GM19452 (cell line): Measurements from ENCODE around the gene BICC1.

Experiments used
- ATAC-seq: cut with Tn5 transposase; IDR thresholded peaks from one replicate; pipeline ENCODE4 v1.9.1; 2021; ENCODE audit not compliant: unreplicated experiment

The BICC1 gene

GRCh38 chr10:58740620-58741369 lies 228.1 kb downstream of the BICC1 start:
- ATAC-seq, result no peak

DNA sequence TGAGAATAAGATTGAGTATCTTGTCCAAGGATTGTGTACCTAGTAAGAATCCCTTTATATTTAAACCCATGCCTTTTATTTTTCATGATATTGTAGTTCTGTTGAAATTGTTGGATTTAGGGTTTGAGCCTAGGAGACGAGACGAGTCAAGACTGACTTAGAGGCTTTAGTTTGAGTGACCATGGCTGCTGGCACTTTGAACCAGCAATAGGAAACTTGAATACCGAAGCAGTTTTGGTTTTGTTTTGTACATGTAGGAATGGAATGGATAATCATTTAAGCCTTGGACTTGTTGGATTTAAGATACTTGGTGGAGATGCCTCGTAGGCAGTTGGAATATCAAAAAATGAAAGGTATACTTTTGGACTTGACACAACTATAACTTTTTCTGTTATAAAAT lies 229.0 kb downstream of the BICC1 start:
- ATAC-seq, result no peak

- ATAC-seq, result no peak
Observed at GRCh38 chr10:58742141-58742540, 229.5 kb downstream of the BICC1 start.

DNA sequence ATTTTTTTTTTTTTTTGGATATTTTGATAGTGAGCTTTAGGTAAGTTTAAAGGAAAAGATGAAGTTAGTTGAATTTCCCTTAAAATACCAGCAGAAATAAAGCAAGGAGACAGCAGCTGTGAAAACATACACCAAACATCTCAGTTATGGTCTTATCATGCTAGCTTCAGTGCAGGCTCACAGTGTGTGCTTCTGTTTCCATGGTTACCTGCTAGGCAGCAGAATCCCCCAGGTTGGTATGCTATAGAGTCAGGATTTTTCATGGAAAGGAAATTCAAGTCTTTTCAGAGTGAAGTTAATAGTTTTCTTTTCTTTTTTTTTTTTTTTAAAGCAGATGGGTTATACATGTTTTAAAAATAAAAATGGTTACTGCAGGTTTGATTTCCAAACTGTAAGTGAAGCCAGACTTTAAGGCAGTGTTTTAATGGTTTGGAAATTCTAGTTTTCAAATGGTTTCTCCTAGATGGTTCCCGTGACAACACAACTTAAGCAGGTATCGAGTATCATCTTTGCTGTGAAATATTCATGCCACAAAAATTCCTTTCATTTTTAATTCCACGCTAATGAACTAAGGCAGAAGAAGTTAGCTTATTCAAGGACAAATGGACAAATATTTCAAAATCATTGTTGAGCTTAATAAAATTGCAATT lies 230.9 kb downstream of the BICC1 start:
- no peak for ATAC-seq

- no peak for ATAC-seq
Observed at GRCh38 chr10:58746474-58747185, 234.0 kb downstream of the BICC1 start.

DNA sequence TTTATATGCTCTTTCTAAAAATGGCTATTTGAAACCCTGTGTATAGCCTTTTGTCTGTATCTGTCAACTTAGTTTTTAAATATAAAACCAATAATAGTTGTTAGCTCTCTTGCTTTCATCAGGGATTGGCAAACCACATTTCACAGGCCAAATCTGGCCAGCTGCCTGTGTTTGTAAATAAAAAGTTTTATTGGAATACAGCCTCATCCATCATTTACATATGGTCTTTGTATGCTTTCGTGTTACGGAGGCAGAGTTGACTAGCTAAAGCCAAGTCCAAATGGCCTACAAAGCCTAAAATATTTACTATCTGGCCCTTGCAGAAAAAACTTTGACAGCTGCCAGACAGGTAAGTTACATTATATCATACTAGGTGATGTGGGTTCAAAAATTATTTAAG lies 235.0 kb downstream of the BICC1 start:
- no peak for ATAC-seq

DNA sequence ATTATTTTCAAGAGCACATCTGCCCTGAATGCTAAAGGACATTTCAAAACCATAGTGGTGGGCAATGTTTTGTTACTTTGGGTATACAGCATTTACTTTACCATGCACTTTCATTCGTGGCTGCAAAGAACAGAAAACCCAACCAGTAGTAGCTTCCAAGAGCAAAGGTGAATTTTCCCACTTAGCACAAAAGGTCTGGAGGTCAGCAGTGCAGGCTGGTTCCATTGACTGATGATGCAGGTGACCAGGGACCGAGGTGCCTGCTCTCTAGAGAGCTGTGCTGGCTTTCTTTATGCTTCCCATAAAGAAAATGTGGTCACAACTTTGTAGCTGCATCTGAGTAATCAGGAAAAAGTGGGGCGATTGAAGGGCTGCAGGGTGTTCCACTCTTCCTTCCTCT lies 240.0 kb downstream of the BICC1 start:
- ATAC-seq, result no peak

- no peak for ATAC-seq
Observed at GRCh38 chr10:58753425-58753824, 240.8 kb downstream of the BICC1 start.

- no peak for ATAC-seq
Observed at GRCh38 chr10:58754469-58755339, 242.0 kb downstream of the BICC1 start.

GRCh38 chr10:58755340-58755610 lies 242.6 kb downstream of the BICC1 start:
- ATAC-seq, result no peak

- no peak for ATAC-seq
Observed at GRCh38 chr10:58755677-58756076, 243.0 kb downstream of the BICC1 start.

DNA sequence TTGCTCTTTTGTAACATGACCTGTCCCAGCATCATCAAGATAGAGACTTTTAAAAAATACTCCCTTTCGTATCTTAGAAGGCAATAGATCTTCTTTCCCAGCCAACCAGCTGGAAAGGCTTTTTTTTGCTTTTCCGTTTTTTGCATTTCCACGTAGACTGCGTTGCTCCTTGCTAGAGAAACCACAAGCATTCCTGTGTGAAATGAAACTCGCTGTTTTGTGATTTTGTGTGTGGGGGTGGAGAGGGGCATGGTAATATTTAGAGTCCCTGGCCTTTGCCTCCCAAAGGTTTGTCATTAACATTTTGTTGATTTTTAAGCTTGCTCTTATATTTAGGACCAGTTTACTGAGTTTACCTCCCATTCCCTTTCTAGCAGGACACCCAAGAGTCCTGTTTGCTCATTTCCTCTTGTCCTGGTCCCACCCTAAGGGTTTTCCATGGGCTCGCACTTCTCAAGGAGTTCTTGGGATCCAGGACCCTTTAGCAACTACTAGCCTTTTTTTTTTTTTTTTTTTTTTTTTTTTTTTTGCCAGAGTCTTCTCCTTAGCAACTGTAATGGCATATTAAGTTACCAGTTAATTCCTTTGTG lies 243.6 kb downstream of the BICC1 start:
- no peak for ATAC-seq

GRCh38 chr10:58757352-58758065 lies 244.8 kb downstream of the BICC1 start:
- ATAC-seq, result no peak

- ATAC-seq, result no peak
Observed at GRCh38 chr10:58758321-58758720, 245.6 kb downstream of the BICC1 start.

GRCh38 chr10:58764087-58764747 lies 251.5 kb downstream of the BICC1 start:
- no peak for ATAC-seq

DNA sequence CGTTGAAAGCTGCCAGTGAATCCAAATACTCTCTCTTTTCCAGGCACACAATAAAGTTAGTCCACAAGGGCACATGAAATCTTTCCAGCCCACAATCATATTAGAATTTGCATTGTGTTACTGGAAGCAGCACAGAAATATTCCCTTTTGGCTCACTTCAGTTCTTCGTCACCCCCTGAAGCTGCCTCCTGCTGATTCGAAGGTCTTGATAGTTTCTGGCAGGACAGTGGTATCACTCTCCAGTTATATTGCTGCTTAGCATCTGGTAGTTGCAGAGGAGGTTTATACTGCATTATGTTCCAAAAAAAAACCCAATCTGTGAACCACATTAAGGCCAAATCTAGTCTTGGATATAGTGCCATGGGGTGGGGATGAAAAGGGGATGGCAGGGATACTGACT lies 253.2 kb downstream of the BICC1 start:
- ATAC-seq, result no peak

DNA sequence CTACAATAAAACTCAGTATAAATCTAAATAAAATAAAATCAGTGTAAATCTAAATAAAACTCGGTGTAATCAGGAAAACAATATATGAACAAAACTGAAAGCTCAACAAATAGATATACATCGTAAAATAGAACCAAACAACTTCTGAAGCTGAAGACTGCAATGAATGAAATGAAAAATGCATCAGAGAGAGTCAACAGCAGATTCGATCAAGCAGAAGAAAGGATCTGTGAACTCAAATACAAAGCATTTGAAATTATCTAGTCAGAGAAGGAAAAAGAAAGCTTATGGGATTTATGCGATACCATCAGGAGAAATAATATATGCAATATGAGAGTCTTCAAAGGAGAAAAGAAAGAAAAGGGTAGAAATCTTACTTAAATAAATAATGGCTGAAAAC lies 255.0 kb downstream of the BICC1 start:
- ATAC-seq, result no peak

DNA sequence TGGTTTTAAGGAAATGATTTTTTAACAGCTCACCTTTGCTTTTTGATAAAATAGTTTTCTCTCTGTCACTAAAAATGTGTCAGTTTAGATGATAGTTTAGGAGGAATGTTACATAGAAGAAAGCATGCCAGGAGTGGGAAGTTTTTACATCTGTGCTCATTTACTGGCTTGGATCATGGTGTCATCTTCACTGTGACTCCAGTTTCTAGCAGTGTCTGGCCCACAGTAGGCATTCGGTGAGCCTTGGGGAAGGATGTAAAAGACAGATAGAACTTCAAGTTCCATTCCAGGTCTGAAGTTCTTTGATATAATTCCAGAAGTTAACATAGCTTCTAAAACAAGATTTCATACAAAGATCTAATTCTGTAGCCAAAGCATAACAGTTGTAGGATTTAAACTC lies 259.2 kb downstream of the BICC1 start:
- ATAC-seq, result no peak

GRCh38 chr10:58772758-58773157 lies 260.1 kb downstream of the BICC1 start:
- ATAC-seq, result no peak

DNA sequence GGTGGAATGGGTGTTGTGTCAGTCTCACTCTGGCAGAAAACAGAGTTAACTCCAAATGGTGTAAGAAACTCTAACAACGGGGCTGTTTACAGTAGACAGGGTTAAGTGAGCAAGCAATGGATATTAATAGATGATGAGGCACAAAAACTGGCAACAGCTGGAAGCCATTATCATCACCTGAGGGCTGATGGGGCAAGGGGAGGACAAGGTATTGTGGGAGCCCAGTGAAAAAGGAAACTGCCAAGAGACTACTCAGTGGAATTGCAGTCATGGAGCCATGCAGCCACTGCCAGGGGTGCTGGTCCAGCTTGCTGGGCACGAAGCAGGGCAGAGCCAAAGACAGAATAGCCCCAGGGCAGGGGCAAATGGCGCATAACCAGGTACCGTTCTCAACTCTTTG lies 260.7 kb downstream of the BICC1 start:
- ATAC-seq, result no peak
